H9 (cell line): ENCODE measurements around the gene SMARCE1. TPM values are rescaled to one million over a fixed set of nuclear protein-coding genes. Genes with fewer than 3 reads are reported as not detected.

ENCODE experiments used
- DNase-seq: peaks from one replicate; pipeline ENCODE4 v3.0.0-alpha.2; 2017
- H2AFZ ChIP-seq: one replicate; pipeline ENCODE4 v1.6.1; 2013; ENCODE audit warnings: mild to moderate bottlenecking, low read length, control low read depth, moderate library complexity
- H2AK5ac ChIP-seq: 2 replicates; pipeline ENCODE4 v1.6.1; 2013; ENCODE audit warnings: low read length, control low read depth, mixed read lengths; ENCODE audit not compliant: insufficient read length
- H2BK120ac ChIP-seq: one replicate; pipeline ENCODE4 v1.6.1; 2013; ENCODE audit warnings: low read depth, mild to moderate bottlenecking, low read length, control low read depth, inconsistent platforms; ENCODE audit not compliant: poor library complexity, severe bottlenecking
- H2BK12ac ChIP-seq: 2 replicates; pipeline ENCODE4 v1.6.1; 2013; ENCODE audit warnings: low read length, control low read depth, mixed read lengths, low read depth; ENCODE audit not compliant: insufficient read length
- H2BK15ac ChIP-seq: 2 replicates; pipeline ENCODE4 v1.6.1; 2013; ENCODE audit warnings: low read depth, low read length, control low read depth
- H2BK20ac ChIP-seq: one replicate; pipeline ENCODE4 v1.6.1; 2013; ENCODE audit warnings: low read depth, mild to moderate bottlenecking, low read length, control low read depth, inconsistent platforms; ENCODE audit not compliant: poor library complexity, severe bottlenecking
- H2BK5ac ChIP-seq: 2 replicates; pipeline ENCODE4 v1.6.1; 2013; ENCODE audit warnings: low read length, control low read depth, mixed read lengths; ENCODE audit not compliant: insufficient read length
- H3K14ac ChIP-seq: 2 replicates; pipeline ENCODE4 v1.6.1; 2013; ENCODE audit warnings: low read length, control low read depth; ENCODE audit not compliant: insufficient read depth
- H3K18ac ChIP-seq: 2 replicates; pipeline ENCODE4 v1.6.1; 2013; ENCODE audit warnings: low read depth, mild to moderate bottlenecking, mixed read lengths, low read length, control low read depth; ENCODE audit not compliant: insufficient read length
- H3K23ac ChIP-seq: 2 replicates; pipeline ENCODE4 v1.6.1; 2013; ENCODE audit warnings: low read length, control low read depth, mixed read lengths, low read depth; ENCODE audit not compliant: insufficient read length
- H3K23me2 ChIP-seq: 2 replicates; pipeline ENCODE4 v1.6.1; 2013; ENCODE audit warnings: low read depth, mild to moderate bottlenecking, mixed read lengths, low read length, control low read depth; ENCODE audit not compliant: insufficient read length, poor library complexity, severe bottlenecking
- H3K27ac ChIP-seq: 2 replicates; pipeline ENCODE4 v1.5.1; 2013; ENCODE audit warnings: low read length, control low read depth, mixed read lengths, low read depth; ENCODE audit not compliant: insufficient read length
- H3K27me3 ChIP-seq: 2 replicates; pipeline ENCODE4 v1.6.1; 2013; ENCODE audit warnings: low read length, control low read depth, inconsistent platforms; ENCODE audit not compliant: insufficient read depth
- H3K4ac ChIP-seq: 2 replicates; pipeline ENCODE4 v1.6.1; 2013; ENCODE audit warnings: low read depth, mild to moderate bottlenecking, control low read depth, inconsistent platforms, low read length, moderate library complexity
- H3K4me1 ChIP-seq: 2 replicates; pipeline ENCODE4 v1.6.1; 2013; ENCODE audit warnings: low read length, control low read depth, inconsistent platforms; ENCODE audit not compliant: insufficient read depth
- H3K4me2 ChIP-seq: 2 replicates; pipeline ENCODE4 v1.6.1; 2013; ENCODE audit warnings: low read length, control low read depth, mixed read lengths; ENCODE audit not compliant: insufficient read length, insufficient read depth
- H3K56ac ChIP-seq: 2 replicates; pipeline ENCODE4 v1.6.1; 2013; ENCODE audit warnings: low read depth, mild to moderate bottlenecking, mixed read lengths, low read length, control low read depth; ENCODE audit not compliant: insufficient read length
- H3K79me1 ChIP-seq: 2 replicates; pipeline ENCODE4 v1.6.1; 2013; ENCODE audit warnings: low read depth, mild to moderate bottlenecking, moderate library complexity, low read length, control low read depth, inconsistent platforms; ENCODE audit not compliant: insufficient read depth, poor library complexity, severe bottlenecking
- H3K79me2 ChIP-seq: 2 replicates; pipeline ENCODE4 v1.6.1; 2013; ENCODE audit warnings: low read length, control low read depth, inconsistent platforms; ENCODE audit not compliant: insufficient read depth
- H3K9ac ChIP-seq: 2 replicates; pipeline ENCODE4 v1.6.1; 2013; ENCODE audit warnings: low read length, control low read depth, mixed read lengths; ENCODE audit not compliant: insufficient read length; ENCODE audit errors: extremely low read depth
- H3K9me3 ChIP-seq: one replicate; pipeline ENCODE4 v1.6.1; 2013; ENCODE audit warnings: low read depth, low read length, inconsistent platforms; ENCODE audit not compliant: control insufficient read depth
- H3T11ph ChIP-seq: one replicate; pipeline ENCODE4 v1.6.1; 2013; ENCODE audit warnings: mild to moderate bottlenecking, low read length, control low read depth, inconsistent platforms
- H4K20me1 ChIP-seq: one replicate; pipeline ENCODE4 v1.6.1; 2013; ENCODE audit not compliant: control insufficient read depth, insufficient read length, insufficient read depth
- H4K5ac ChIP-seq: 2 replicates; pipeline ENCODE4 v1.6.1; 2013; ENCODE audit warnings: low read depth, mild to moderate bottlenecking, mixed read lengths, low read length, control low read depth; ENCODE audit not compliant: insufficient read length
- H4K8ac ChIP-seq: replicated peaks from 2 replicates; pipeline ENCODE4 v1.6.1; 2013; ENCODE audit warnings: low read length, control low read depth, mixed read lengths, low read depth; ENCODE audit not compliant: insufficient read length
- H4K91ac ChIP-seq: 2 replicates; pipeline ENCODE4 v1.6.1; 2013; ENCODE audit warnings: low read depth, mild to moderate bottlenecking, moderate library complexity, mixed read lengths, low read length, control low read depth; ENCODE audit not compliant: insufficient read length
- H3K27ac Mint-ChIP-seq, 3 experiments: 2 replicates in 2 of 3; 3 replicates in 1 of 3; pipeline ENCODE4 v1.8.0; 2020 to 2021; ENCODE audit warnings: mixed read lengths in 3 of 3, mild to moderate bottlenecking in 1 of 3, moderate library complexity in 1 of 3
- H3K27me3 Mint-ChIP-seq: 2 replicates; pipeline ENCODE4 v1.8.0; 2021; ENCODE audit warnings: low read depth, mild to moderate bottlenecking, moderate library complexity, mixed read lengths
- H3K36me3 Mint-ChIP-seq, 3 experiments: 2 replicates in 2 of 3; 3 replicates in 1 of 3; pipeline ENCODE4 v1.8.0; 2020 to 2021; ENCODE audit warnings: low read depth in 3 of 3, mixed read lengths in 3 of 3; ENCODE audit not compliant: insufficient read depth in 1 of 3
- H3K4me1 Mint-ChIP-seq, 2 experiments: 2 replicates each; pipeline ENCODE4 v1.8.0; 2020; ENCODE audit warnings: mixed read lengths in 2 of 2
- H3K4me3 Mint-ChIP-seq, 2 experiments: 2 replicates in 1 of 2; 3 replicates in 1 of 2; pipeline ENCODE4 v1.8.0; 2020 to 2021; ENCODE audit warnings: mild to moderate bottlenecking in 2 of 2, mixed read lengths in 2 of 2, moderate library complexity in 1 of 2
- H3K9me3 Mint-ChIP-seq, 2 experiments: 2 replicates in 1 of 2; 3 replicates in 1 of 2; pipeline ENCODE4 v1.8.0; 2020; ENCODE audit warnings: mild to moderate bottlenecking in 2 of 2, mixed read lengths in 2 of 2, moderate library complexity in 1 of 2
- WGBS: extraction: QIAGEN DNeasy Blood & Tissue Kit; methylation state at CpG from one replicate; pipeline ENCODE4 v1.1.7; 2013; ENCODE audit warnings: missing lambda C conversion rate, low lambda C conversion rate, mixed read lengths; ENCODE audit not compliant: insufficient read length; ENCODE audit errors: extremely low coverage; 5-methylcytosine and 5-hydroxymethylcytosine counted together
- total RNA-seq: library from RNA; stranded (reverse); gene quantifications from 2 replicates; pipeline ENCODE4 v1.2.1, GENCODE V29; 2021
- TF ChIP-seq, protein P1 (sequence below): fragments of 200-600 bp; sonication (generic); conservative IDR thresholded peaks from 3 replicates; pipeline ENCODE4 v1.8.0; 2021; ENCODE audit warnings: antibody characterized with exemption, mild to moderate bottlenecking

The SMARCE1 gene
- total RNA-seq, 1 experiment from 2014 or later, result 122 TPM

DNA sequence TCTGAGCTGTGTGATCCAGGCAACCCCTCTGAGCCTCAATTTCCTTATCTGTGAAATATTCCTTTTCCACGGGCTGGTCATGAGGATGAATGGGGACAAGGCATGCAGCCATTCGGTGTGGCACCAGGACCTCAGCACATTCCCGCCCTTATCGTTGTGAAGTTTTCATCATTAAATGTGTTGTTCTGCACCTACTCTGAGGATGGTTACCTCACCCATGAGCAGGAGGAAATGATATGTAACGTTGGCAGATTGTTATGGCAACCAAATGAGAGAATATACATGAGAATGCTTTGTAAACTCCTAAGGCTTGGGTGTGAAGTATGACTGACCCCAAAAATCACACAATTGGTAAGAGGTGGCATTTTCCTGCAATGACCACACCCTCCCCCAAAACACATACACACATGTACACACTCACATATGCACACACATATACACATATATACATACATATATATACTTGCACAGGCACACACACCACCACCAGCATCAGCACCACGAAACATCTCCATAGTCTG lies 39.5 kb downstream of the SMARCE1 start:
- no peak overlapping the region for H2BK20ac ChIP-seq
- no peaks in the 10 kb centered on the region for H3K36me3 Mint-ChIP-seq
- no peak overlapping the region for H3K14ac ChIP-seq
- no peak overlapping the region for H2AFZ ChIP-seq
- no peak overlapping the region for H3K4ac ChIP-seq
- H3K27me3 ChIP-seq, result no peaks in the 10 kb centered on the region
- H3K79me1 ChIP-seq, result no peaks in the 10 kb centered on the region
- no peak overlapping the region for H2AK5ac ChIP-seq
- H4K20me1 ChIP-seq, result no peaks in the 10 kb centered on the region
- DNase-seq, result no peak
- peaks cover 16% of the 10 kb centered on the region for H3K27me3 Mint-ChIP-seq
- H3K27ac Mint-ChIP-seq, result no peak overlapping the region
- no peak overlapping the region for H2BK5ac ChIP-seq
- no peak overlapping the region for H3K56ac ChIP-seq
- H4K8ac ChIP-seq, result no peak overlapping the region
- peaks cover 13 to 20% of the 10 kb centered on the region in 2 experiments for H3K4me1 Mint-ChIP-seq
- no peak overlapping the region for H3K18ac ChIP-seq
- H3K23ac ChIP-seq, result no peak overlapping the region
- no peak overlapping the region for H3K4me3 Mint-ChIP-seq
- TF ChIP-seq, protein P1, sequence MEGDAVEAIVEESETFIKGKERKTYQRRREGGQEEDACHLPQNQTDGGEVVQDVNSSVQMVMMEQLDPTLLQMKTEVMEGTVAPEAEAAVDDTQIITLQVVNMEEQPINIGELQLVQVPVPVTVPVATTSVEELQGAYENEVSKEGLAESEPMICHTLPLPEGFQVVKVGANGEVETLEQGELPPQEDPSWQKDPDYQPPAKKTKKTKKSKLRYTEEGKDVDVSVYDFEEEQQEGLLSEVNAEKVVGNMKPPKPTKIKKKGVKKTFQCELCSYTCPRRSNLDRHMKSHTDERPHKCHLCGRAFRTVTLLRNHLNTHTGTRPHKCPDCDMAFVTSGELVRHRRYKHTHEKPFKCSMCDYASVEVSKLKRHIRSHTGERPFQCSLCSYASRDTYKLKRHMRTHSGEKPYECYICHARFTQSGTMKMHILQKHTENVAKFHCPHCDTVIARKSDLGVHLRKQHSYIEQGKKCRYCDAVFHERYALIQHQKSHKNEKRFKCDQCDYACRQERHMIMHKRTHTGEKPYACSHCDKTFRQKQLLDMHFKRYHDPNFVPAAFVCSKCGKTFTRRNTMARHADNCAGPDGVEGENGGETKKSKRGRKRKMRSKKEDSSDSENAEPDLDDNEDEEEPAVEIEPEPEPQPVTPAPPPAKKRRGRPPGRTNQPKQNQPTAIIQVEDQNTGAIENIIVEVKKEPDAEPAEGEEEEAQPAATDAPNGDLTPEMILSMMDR, result no peak
- no peaks in the 10 kb centered on the region for H3K23me2 ChIP-seq
- no peaks in the 10 kb centered on the region for H3K79me2 ChIP-seq
- H3K4me2 ChIP-seq, result no peak overlapping the region
- H3K4me1 ChIP-seq, result peaks cover 5% of the 10 kb centered on the region; the same call in 1 of the 2 replicates
- H2BK15ac ChIP-seq, result no peak overlapping the region
- no peak overlapping the region for H2BK120ac ChIP-seq
- no peak overlapping the region for H4K5ac ChIP-seq
- WGBS, result no CpG with 5 or more reads among the region's 6 CpGs
- no peak overlapping the region for H3K9ac ChIP-seq
- no peaks in the 10 kb centered on the region for H3K9me3 Mint-ChIP-seq
- no peak overlapping the region for H2BK12ac ChIP-seq
- no peak overlapping the region for H3K27ac ChIP-seq
- H4K91ac ChIP-seq, result no peak overlapping the region
- no peaks in the 10 kb centered on the region for H3K9me3 ChIP-seq
- H3T11ph ChIP-seq, result no peak overlapping the region
